GM23338 (cell line): Measurements from ENCODE around the gene CTNNBIP1.

Experiments used
- EZH2 ChIP-seq: fragments of 200-600 bp; sonication (generic); IDR thresholded peaks from one replicate; pipeline ENCODE4 v1.8.0; 2017; ENCODE audit warnings: antibody characterized with exemption, mild to moderate bottlenecking, low read depth; ENCODE audit not compliant: unreplicated experiment
- EZH2phosphoT487 ChIP-seq: fragments of 200-600 bp; sonication (generic); IDR thresholded peaks from one replicate; pipeline ENCODE4 v1.8.1; 2018; ENCODE audit warnings: antibody characterized with exemption; ENCODE audit not compliant: unreplicated experiment
- NANOG ChIP-seq: IDR thresholded peaks from 2 replicates; pipeline ENCODE4 v1.6.1; 2016; ENCODE audit warnings: antibody characterized with exemption, borderline replicate concordance
- POLR2AphosphoS5 ChIP-seq: IDR thresholded peaks from 2 replicates; pipeline ENCODE4 v1.6.1; 2016; ENCODE audit warnings: antibody characterized with exemption, low read depth
- TF ChIP-seq, protein P1 (sequence below), 2 experiments: fragments of 200-600 bp in 1 of 2; sonication (generic) in 1 of 2; conservative IDR thresholded peaks; 2 replicates each; pipeline versions ENCODE4 v1.5.1 to v1.6.1; 2016 to 2017; ENCODE audit warnings: antibody characterized with exemption in 2 of 2, low read depth in 2 of 2, mild to moderate bottlenecking in 2 of 2, moderate library complexity in 1 of 2

DNA sequence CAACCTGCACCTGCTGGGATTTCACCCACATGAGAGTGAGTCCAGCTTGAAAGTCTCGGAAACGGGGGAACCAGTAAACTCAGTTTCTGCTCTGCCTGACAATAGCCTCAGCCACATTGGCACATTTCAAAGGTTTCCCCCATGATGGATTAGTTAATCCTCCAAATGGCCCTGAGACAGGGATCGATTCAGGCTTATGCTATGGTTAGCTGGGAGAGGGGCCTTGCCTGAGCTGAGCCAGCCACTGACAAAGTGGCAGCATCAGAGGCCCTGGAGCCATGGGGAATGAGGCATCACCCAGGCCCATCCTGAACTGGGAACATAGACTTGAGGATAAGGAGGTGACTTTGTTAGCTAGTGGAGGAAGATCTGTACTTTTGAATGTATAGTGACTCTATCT, 83.5 kb downstream of the CTNNBIP1 start:
- TF ChIP-seq, protein P1, sequence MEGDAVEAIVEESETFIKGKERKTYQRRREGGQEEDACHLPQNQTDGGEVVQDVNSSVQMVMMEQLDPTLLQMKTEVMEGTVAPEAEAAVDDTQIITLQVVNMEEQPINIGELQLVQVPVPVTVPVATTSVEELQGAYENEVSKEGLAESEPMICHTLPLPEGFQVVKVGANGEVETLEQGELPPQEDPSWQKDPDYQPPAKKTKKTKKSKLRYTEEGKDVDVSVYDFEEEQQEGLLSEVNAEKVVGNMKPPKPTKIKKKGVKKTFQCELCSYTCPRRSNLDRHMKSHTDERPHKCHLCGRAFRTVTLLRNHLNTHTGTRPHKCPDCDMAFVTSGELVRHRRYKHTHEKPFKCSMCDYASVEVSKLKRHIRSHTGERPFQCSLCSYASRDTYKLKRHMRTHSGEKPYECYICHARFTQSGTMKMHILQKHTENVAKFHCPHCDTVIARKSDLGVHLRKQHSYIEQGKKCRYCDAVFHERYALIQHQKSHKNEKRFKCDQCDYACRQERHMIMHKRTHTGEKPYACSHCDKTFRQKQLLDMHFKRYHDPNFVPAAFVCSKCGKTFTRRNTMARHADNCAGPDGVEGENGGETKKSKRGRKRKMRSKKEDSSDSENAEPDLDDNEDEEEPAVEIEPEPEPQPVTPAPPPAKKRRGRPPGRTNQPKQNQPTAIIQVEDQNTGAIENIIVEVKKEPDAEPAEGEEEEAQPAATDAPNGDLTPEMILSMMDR (conservative IDR thresholded peaks at IDR 0.05; ENCODE audit: low read depth in 2 of 2): no peak
- no peak for TF ChIP-seq NANOG
- TF ChIP-seq EZH2phosphoT487: no peak
- no peak for TF ChIP-seq EZH2
- no peak for TF ChIP-seq POLR2AphosphoS5
